ENCODE results near the gene RSPRY1.

The RSPRY1 gene

GRCh38 chr16:57282510-57283213, 96.5 kb downstream of the RSPRY1 start:
- H3K4me3 ChIP-seq: peak overlapping the region in 1 of 7 experiments; percentile 53

DNA sequence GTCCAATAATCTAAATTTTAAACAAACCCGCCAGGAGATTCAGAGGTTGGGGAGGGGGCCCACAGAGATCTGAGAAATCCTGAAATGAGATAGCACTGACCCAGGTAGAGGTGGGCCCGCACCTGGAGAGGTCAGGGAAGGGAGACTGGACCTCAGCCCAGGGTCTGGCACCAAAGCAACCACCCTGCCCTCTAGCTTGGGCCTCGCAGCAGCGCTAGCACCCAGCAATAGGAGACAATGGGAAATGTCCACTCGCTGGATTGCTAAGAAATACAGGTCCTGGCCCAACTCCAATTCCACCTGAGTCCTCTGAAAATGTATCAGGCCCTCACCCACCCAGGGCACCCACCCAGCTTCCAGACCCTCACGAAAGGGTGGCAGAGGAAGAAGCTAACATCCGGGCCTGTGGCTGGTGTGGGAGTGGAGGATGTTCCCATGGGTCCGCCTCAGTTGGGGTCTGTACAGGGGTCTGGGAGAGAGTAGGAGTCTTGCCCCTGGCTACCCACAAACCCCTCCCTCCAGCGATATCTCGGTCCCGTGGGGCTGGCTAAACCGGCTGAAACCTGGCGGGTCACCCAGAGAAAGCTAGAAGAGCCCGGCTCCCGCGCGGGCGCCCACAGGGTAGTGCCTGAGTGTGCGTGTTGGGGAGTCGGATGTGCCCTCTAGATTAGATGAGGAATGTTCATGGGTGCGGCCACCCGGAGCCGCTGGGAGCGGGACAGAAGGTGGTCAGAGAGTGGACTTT, 97.3 kb downstream of the RSPRY1 start:
- H3K4me3 ChIP-seq: peak overlapping the region in 5 of 7 experiments; percentile 31 to 53 (median 48)
- peak overlapping the region in 10 of 21 experiments; percentile 1 to 73 (median 59) for H3K27ac ChIP-seq

More at GRCh38 chr16:57282510-57283213, 96.5 kb downstream of the RSPRY1 start:
- H3K27ac ChIP-seq: peak overlapping the region in 3 of 21 experiments; percentile 0 to 73 (median 31)

- peak overlapping the region; percentile 25 to 53 (median 45) for H3K4me3 ChIP-seq
- peak overlapping the region in 12 of 21 experiments; percentile 1 to 73 (median 55) for H3K27ac ChIP-seq
Observed at GRCh38 chr16:57283959-57284208, 97.8 kb downstream of the RSPRY1 start.

DNA sequence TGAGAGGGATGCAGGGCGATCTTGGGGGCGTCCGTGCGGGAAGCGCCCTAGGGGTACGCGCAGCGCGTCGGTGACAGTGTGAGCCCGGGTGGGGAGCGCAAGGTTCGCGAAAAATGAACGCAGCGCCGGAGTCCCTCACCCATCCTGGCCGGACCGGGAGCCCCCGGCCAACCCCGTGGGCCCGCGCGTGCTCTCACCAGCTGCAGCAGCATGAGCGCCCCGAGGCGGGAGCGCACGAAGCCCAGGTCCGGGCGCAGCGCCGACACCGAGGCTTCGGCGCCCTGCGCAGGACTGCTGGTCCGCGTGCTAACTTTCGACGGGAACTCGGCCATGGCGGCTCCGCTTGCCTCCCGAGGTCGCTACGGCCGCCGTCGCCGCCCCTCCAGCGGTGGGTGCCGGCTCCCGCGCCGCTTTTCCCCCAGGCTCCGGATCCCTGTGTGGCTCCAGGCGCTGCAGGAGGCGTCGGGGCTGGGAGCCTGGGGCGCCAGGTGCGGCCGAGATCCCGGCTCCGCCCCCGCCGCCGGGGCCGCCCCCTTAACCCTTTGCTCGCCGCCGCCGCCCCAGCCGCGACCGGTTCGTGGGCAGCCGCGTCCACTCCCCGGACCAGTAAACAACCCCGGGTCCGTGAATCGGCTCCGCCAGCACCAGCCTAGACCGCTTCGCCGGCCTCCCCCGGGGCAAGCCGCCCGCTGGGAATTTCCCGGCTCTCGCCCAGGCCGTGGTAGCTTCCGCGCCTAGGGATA, 98.3 kb downstream of the RSPRY1 start, which contains the start of gene PLLP:
PLLP (minus strand) TSS at position 464 of the 743 bp plus-strand sequence; CDS start at position 332, 132 bp downstream.
- Histone ChIP-seq H3K4me3 (peak within 1 kb of the TSS; percentile 25 to 53 (median 45)), H3K27ac (peak within 1 kb of the TSS in 13 of 21 experiments; percentile 1 to 73 (median 52))

DNA sequence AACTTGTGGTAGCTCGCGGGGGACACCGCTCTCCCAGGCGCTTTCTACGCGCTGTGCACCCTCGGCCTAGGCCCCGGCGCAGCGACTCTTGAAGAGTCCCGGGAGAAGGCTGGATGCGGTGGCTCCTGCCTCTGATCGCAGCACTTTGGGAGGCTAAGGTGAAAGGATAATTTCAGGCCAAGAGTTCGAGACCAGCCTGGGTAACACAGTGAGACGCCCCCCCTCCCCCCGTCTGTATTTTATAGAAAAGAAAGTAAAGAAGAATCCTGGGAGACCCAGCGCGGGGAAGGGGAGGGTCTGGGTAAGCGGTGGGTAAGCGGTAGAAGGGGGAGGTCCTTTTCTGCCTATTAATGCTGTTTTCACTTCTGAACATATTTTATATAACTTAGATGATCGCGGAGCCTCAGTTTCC, 98.8 kb downstream of the RSPRY1 start:
- H3K27ac ChIP-seq: peak overlapping the region in 9 of 21 experiments; percentile 13 to 73 (median 60)
- peak overlapping the region; percentile 25 to 53 (median 45) for H3K4me3 ChIP-seq

- Histone ChIP-seq H3K27ac (no peak overlapping the region), H3K4me3 (no peak overlapping the region)
Observed at GRCh38 chr16:57285379-57285778, 99.2 kb downstream of the RSPRY1 start.

GRCh38 chr16:57289391-57290257, 103.5 kb downstream of the RSPRY1 start:
- Histone ChIP-seq H3K27ac (no peak overlapping the region), H3K4me3 (no peak overlapping the region)
